WTC11 (cell line): ENCODE measurements around the gene THOP1. TPM values are rescaled to one million over a fixed set of nuclear protein-coding genes. Genes with fewer than 3 reads are reported as not detected.

Experiments
- ATAC-seq: fragments of 200-7000 bp; cut with Tn5 transposase; 2 replicates; pipeline ENCODE4 v1.10.0; 2021; ENCODE audit warnings: mild to moderate bottlenecking, moderate library complexity
- CTCF ChIA-PET: fragments of 300-600 bp; sonication (Branson Sonifier 250); formaldehyde crosslinking; loops from one replicate; lab custom pipeline; 2021; ENCODE audit warnings: antibody characterized with exemption; lab: Charles Lee
- POLR2A ChIA-PET: fragments of 350-600 bp; sonication (Branson Sonifier 250); formaldehyde crosslinking; loops from one replicate; lab custom pipeline; 2021; ENCODE audit warnings: antibody characterized with exemption; lab: Charles Lee
- DNase-seq: peaks from one replicate; pipeline ENCODE4 v3.0.0; 2021; ENCODE audit warnings: low spot score
- H3K27ac Mint-ChIP-seq: 2 replicates; pipeline ENCODE4 v1.8.0; 2021; ENCODE audit warnings: mixed read lengths
- H3K27me3 Mint-ChIP-seq: 2 replicates; pipeline ENCODE4 v1.8.0; 2021; ENCODE audit warnings: low read depth, mild to moderate bottlenecking, moderate library complexity, mixed read lengths
- H3K36me3 Mint-ChIP-seq: 2 replicates; pipeline ENCODE4 v1.8.0; 2021; ENCODE audit warnings: mixed read lengths
- H3K4me1 Mint-ChIP-seq: 2 replicates; pipeline ENCODE4 v1.8.0; 2022; ENCODE audit warnings: mixed read lengths
- H3K4me3 Mint-ChIP-seq: 2 replicates; pipeline ENCODE4 v1.8.0; 2021; ENCODE audit warnings: mild to moderate bottlenecking, moderate library complexity, mixed read lengths
- H3K9me3 Mint-ChIP-seq: 2 replicates; pipeline ENCODE4 v1.8.0; 2021; ENCODE audit warnings: mixed read lengths
- ATF3 ChIP-seq: sonication (generic); formaldehyde crosslinking; conservative IDR thresholded peaks from 2 replicates; pipeline ENCODE4 v1.8.1; 2022; ENCODE audit warnings: mild to moderate bottlenecking, missing genetic modification reagents
- CREB1 ChIP-seq: sonication (generic); formaldehyde crosslinking; IDR thresholded peaks from 2 replicates; pipeline ENCODE4 v1.8.0; 2023; ENCODE audit warnings: mild to moderate bottlenecking, missing genetic modification reagents
- E2F1 ChIP-seq: sonication (generic); formaldehyde crosslinking; IDR thresholded peaks from 2 replicates; pipeline ENCODE4 v1.8.0; 2022; ENCODE audit warnings: mild to moderate bottlenecking, missing genetic modification reagents
- ELF4 ChIP-seq: sonication (generic); formaldehyde crosslinking; IDR thresholded peaks from 2 replicates; pipeline ENCODE4 v1.8.1; 2022; ENCODE audit warnings: low read depth, mild to moderate bottlenecking, moderate library complexity, missing genetic modification reagents
- FOXP1 ChIP-seq: sonication (generic); formaldehyde crosslinking; IDR thresholded peaks from 2 replicates; pipeline ENCODE4 v1.8.0; 2022; ENCODE audit warnings: missing genetic modification reagents, mild to moderate bottlenecking, moderate library complexity, borderline replicate concordance
- HMGA2 ChIP-seq: fragments of 250-450 bp; sonication (Bioruptor Pico); IDR thresholded peaks from 2 replicates; pipeline ENCODE4 v1.4.0; 2021; ENCODE audit warnings: mild to moderate bottlenecking, moderate library complexity
- IRF1 ChIP-seq: sonication (generic); formaldehyde crosslinking; IDR thresholded peaks from 2 replicates; pipeline ENCODE4 v1.8.0; 2023; ENCODE audit warnings: missing genetic modification reagents
- PRRX2 ChIP-seq: fragments of 250-450 bp; sonication (Bioruptor Pico); IDR thresholded peaks from 2 replicates; pipeline ENCODE4 v1.8.0; 2021; ENCODE audit warnings: mild to moderate bottlenecking
- TEAD4 ChIP-seq: sonication (generic); formaldehyde crosslinking; IDR thresholded peaks from 2 replicates; pipeline ENCODE4 v1.8.0; 2022; ENCODE audit warnings: mild to moderate bottlenecking, missing genetic modification reagents
- ZBTB21 ChIP-seq: sonication (generic); formaldehyde crosslinking; IDR thresholded peaks from 2 replicates; pipeline ENCODE4 v1.8.1; 2023; ENCODE audit warnings: mild to moderate bottlenecking, missing genetic modification reagents, borderline replicate concordance
- ZMAT4 ChIP-seq: fragments of 250-450 bp; sonication (Bioruptor Pico); IDR thresholded peaks from 2 replicates; pipeline ENCODE4 v1.9.0; 2021; ENCODE audit warnings: mild to moderate bottlenecking
- ZNF138 ChIP-seq: sonication (generic); formaldehyde crosslinking; conservative IDR thresholded peaks from 2 replicates; pipeline ENCODE4 v1.8.1; 2022; ENCODE audit warnings: mild to moderate bottlenecking, moderate library complexity, missing genetic modification reagents
- ZNF232 ChIP-seq: sonication (generic); formaldehyde crosslinking; IDR thresholded peaks from 2 replicates; pipeline ENCODE4 v1.8.0; 2022; ENCODE audit warnings: mild to moderate bottlenecking, missing genetic modification reagents
- ZNF281 ChIP-seq: sonication (generic); formaldehyde crosslinking; IDR thresholded peaks from 2 replicates; pipeline ENCODE4 v1.8.0; 2023; ENCODE audit warnings: mild to moderate bottlenecking, missing genetic modification reagents
- ZNF317 ChIP-seq: sonication (generic); formaldehyde crosslinking; IDR thresholded peaks from 2 replicates; pipeline ENCODE4 v1.8.1; 2023; ENCODE audit warnings: low read depth, mild to moderate bottlenecking, moderate library complexity, missing genetic modification reagents, borderline replicate concordance
- ZNF423 ChIP-seq: fragments of 250-450 bp; sonication (Bioruptor Pico); IDR thresholded peaks from 2 replicates; pipeline ENCODE4 v2.1.2; 2022; ENCODE audit warnings: mild to moderate bottlenecking, moderate library complexity
- total RNA-seq: library from RNA; stranded (reverse); gene quantifications from 3 replicates; pipeline ENCODE4 v1.2.3, GENCODE V29; 2021
- TF ChIP-seq, protein P1 (sequence below): sonication (generic); formaldehyde crosslinking; IDR thresholded peaks from 2 replicates; pipeline ENCODE4 v1.8.1; 2022; ENCODE audit warnings: mild to moderate bottlenecking, missing genetic modification reagents, moderate library complexity, borderline replicate concordance
- TF ChIP-seq, protein P2 (sequence below): sonication (generic); formaldehyde crosslinking; IDR thresholded peaks from 2 replicates; pipeline ENCODE4 v1.8.1; 2023; ENCODE audit warnings: mild to moderate bottlenecking, missing genetic modification reagents

The THOP1 gene
- total RNA-seq, 1 experiment from 2014 or later = 181 TPM

GRCh38 chr19:2845107-2845506 is 59.8 kb downstream of the THOP1 start:
- no peak for DNase-seq
- Mint-ChIP-seq H3K27me3 (peaks cover 8% of the 10 kb centered on the region), H3K4me3 (no peak overlapping the region), H3K4me1 (peaks cover 5% of the 10 kb centered on the region), H3K9me3 (peaks cover 23% of the 10 kb centered on the region), H3K27ac (no peak overlapping the region), H3K36me3 (peaks cover 23% of the 10 kb centered on the region)
- ATAC-seq = no peak
- ChIA-PET CTCF (no interaction called here), POLR2A (no interaction called here)
- TF ChIP-seq ZMAT4 (CRISPR knock-in tag) (no peak), FOXP1 (CRISPR knock-in tag) (no peak)

DNA sequence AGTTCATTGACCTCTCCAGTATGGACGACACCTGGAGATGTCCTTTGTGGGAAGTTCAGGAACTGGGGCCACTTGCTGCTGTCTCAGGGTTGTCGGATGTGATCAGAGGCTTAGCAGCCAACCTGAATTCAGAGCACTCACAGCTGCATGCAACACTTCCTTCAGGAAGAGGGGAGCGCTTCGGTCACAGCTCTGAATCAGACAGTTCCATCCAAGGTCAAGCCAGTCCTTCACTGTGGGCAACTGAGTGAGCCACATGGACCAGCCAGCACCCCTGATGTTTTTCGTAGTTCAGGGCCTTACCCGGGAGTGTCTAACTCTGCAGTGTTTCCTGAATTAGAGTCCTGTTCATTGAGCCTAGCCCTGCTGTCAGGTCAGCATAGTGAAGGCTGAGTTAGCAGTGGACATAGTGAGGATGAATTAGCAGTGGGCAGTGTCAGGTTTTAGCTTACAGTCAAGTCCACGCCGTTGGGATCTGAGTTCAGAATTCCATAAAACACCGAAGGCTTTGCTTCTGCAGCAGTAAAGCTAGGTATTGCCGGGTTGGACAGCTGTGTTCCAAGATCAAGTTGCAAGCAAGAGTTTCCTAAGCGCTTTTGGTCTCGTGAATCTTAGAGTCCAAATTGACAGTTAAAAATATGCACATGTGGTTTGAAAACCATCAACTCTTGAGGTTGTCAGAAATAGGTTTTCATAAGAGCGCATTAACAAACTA is 61.0 kb downstream of the THOP1 start:
- Mint-ChIP-seq H3K9me3 (peaks cover 34% of the 10 kb centered on the region), H3K4me1 (peaks cover 5% of the 10 kb centered on the region), H3K27ac (no peak overlapping the region), H3K4me3 (no peak overlapping the region), H3K27me3 (peaks cover 8% of the 10 kb centered on the region), H3K36me3 (peaks cover 35% of the 10 kb centered on the region)
- no peak for ATAC-seq
- ChIA-PET POLR2A (no interaction called here), CTCF (no interaction called here)
- DNase-seq = no peak
- TF ChIP-seq ZNF138 (CRISPR knock-in tag) (no peak), ZBTB21 (CRISPR knock-in tag) (no peak), TEAD4 (no peak), PRRX2 (CRISPR knock-in tag) (no peak), ZNF423 (CRISPR knock-in tag) (no peak), ZNF232 (CRISPR knock-in tag) (no peak), ZNF281 (CRISPR knock-in tag) (no peak), HMGA2 (CRISPR knock-in tag) (no peak), E2F1 (no peak), CREB1 (CRISPR knock-in tag) (no peak)

GRCh38 chr19:2847507-2847906 is 62.2 kb downstream of the THOP1 start:
- ChIA-PET POLR2A (no interaction called here), CTCF (no interaction called here)
- Mint-ChIP-seq H3K4me3 (no peak overlapping the region), H3K4me1 (peaks cover under 1% of the 10 kb centered on the region), H3K9me3 (peaks cover 46% of the 10 kb centered on the region), H3K27me3 (peaks cover 3% of the 10 kb centered on the region), H3K36me3 (peaks cover 44% of the 10 kb centered on the region), H3K27ac (no peak overlapping the region)
- ATAC-seq = no peak
- TF ChIP-seq IRF1 (no peak), ZNF138 (CRISPR knock-in tag) (no peak)
- no peak for DNase-seq

DNA sequence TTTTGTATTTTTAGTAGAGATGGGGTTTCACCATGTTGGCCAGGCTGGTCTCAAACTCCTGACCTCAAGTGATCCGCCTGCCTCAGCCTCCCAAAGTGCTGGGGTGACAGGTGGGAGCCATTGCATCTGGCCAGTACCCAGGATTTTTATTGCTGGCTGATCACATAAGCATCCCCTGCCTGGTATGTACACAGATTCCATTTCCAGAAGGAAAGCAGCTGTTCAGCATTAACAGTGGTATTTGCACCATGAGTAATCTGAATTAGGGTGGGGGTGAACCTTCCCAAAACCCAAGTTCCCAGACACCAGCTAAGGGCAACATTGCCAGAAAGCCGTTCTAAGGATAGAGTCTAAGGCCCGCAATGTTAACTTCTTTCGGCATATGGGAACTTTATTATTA is 63.3 kb downstream of the THOP1 start:
- ATAC-seq (no peak), DNase-seq (no peak)
- ChIA-PET CTCF (interaction anchor here (0.5 kb wide), 1 partner anchor 159 kb away, joined by 5 read pairs; no protein-coding TSS in a partner anchor), POLR2A (interaction anchor here (0.6 kb wide), 1 partner anchor 166 kb away, joined by 3 read pairs; no protein-coding TSS in a partner anchor)
- Mint-ChIP-seq H3K27ac (no peak overlapping the region), H3K27me3 (peaks cover 7% of the 10 kb centered on the region), H3K4me3 (no peak overlapping the region), H3K4me1 (no peaks in the 10 kb centered on the region), H3K36me3 (peaks cover 55% of the 10 kb centered on the region), H3K9me3 (peaks cover 57% of the 10 kb centered on the region)
- TF ChIP-seq, protein P1, sequence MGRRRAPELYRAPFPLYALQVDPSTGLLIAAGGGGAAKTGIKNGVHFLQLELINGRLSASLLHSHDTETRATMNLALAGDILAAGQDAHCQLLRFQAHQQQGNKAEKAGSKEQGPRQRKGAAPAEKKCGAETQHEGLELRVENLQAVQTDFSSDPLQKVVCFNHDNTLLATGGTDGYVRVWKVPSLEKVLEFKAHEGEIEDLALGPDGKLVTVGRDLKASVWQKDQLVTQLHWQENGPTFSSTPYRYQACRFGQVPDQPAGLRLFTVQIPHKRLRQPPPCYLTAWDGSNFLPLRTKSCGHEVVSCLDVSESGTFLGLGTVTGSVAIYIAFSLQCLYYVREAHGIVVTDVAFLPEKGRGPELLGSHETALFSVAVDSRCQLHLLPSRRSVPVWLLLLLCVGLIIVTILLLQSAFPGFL = no peak
- TF ChIP-seq, protein P2, sequence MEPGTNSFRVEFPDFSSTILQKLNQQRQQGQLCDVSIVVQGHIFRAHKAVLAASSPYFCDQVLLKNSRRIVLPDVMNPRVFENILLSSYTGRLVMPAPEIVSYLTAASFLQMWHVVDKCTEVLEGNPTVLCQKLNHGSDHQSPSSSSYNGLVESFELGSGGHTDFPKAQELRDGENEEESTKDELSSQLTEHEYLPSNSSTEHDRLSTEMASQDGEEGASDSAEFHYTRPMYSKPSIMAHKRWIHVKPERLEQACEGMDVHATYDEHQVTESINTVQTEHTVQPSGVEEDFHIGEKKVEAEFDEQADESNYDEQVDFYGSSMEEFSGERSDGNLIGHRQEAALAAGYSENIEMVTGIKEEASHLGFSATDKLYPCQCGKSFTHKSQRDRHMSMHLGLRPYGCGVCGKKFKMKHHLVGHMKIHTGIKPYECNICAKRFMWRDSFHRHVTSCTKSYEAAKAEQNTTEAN (CRISPR knock-in tag) = no peak
- TF ChIP-seq ELF4 (no peak), ATF3 (CRISPR knock-in tag) (no peak), ZNF317 (CRISPR knock-in tag) (no peak)
